H9 (cell line): ENCODE measurements around the gene ITGA11. TPM values are rescaled to one million over a fixed set of nuclear protein-coding genes. Genes with fewer than 3 reads are reported as not detected.

Source experiments
- DNase-seq: peaks from one replicate; pipeline ENCODE4 v3.0.0-alpha.2; 2017
- H2AFZ ChIP-seq: one replicate; pipeline ENCODE4 v1.6.1; 2013; ENCODE audit warnings: mild to moderate bottlenecking, low read length, control low read depth, moderate library complexity
- H2AK5ac ChIP-seq: 2 replicates; pipeline ENCODE4 v1.6.1; 2013; ENCODE audit warnings: low read length, control low read depth, mixed read lengths; ENCODE audit not compliant: insufficient read length
- H2BK120ac ChIP-seq: one replicate; pipeline ENCODE4 v1.6.1; 2013; ENCODE audit warnings: low read depth, mild to moderate bottlenecking, low read length, control low read depth, inconsistent platforms; ENCODE audit not compliant: poor library complexity, severe bottlenecking
- H2BK12ac ChIP-seq: 2 replicates; pipeline ENCODE4 v1.6.1; 2013; ENCODE audit warnings: low read length, control low read depth, mixed read lengths, low read depth; ENCODE audit not compliant: insufficient read length
- H2BK15ac ChIP-seq: 2 replicates; pipeline ENCODE4 v1.6.1; 2013; ENCODE audit warnings: low read depth, low read length, control low read depth
- H2BK20ac ChIP-seq: one replicate; pipeline ENCODE4 v1.6.1; 2013; ENCODE audit warnings: low read depth, mild to moderate bottlenecking, low read length, control low read depth, inconsistent platforms; ENCODE audit not compliant: poor library complexity, severe bottlenecking
- H2BK5ac ChIP-seq: 2 replicates; pipeline ENCODE4 v1.6.1; 2013; ENCODE audit warnings: low read length, control low read depth, mixed read lengths; ENCODE audit not compliant: insufficient read length
- H3K14ac ChIP-seq: 2 replicates; pipeline ENCODE4 v1.6.1; 2013; ENCODE audit warnings: low read length, control low read depth; ENCODE audit not compliant: insufficient read depth
- H3K18ac ChIP-seq: 2 replicates; pipeline ENCODE4 v1.6.1; 2013; ENCODE audit warnings: low read depth, mild to moderate bottlenecking, mixed read lengths, low read length, control low read depth; ENCODE audit not compliant: insufficient read length
- H3K23ac ChIP-seq: 2 replicates; pipeline ENCODE4 v1.6.1; 2013; ENCODE audit warnings: low read length, control low read depth, mixed read lengths, low read depth; ENCODE audit not compliant: insufficient read length
- H3K23me2 ChIP-seq: 2 replicates; pipeline ENCODE4 v1.6.1; 2013; ENCODE audit warnings: low read depth, mild to moderate bottlenecking, mixed read lengths, low read length, control low read depth; ENCODE audit not compliant: insufficient read length, poor library complexity, severe bottlenecking
- H3K27ac ChIP-seq: 2 replicates; pipeline ENCODE4 v1.5.1; 2013; ENCODE audit warnings: low read length, control low read depth, mixed read lengths, low read depth; ENCODE audit not compliant: insufficient read length
- H3K27me3 ChIP-seq: 2 replicates; pipeline ENCODE4 v1.6.1; 2013; ENCODE audit warnings: low read length, control low read depth, inconsistent platforms; ENCODE audit not compliant: insufficient read depth
- H3K4ac ChIP-seq: 2 replicates; pipeline ENCODE4 v1.6.1; 2013; ENCODE audit warnings: low read depth, mild to moderate bottlenecking, control low read depth, inconsistent platforms, low read length, moderate library complexity
- H3K4me1 ChIP-seq: 2 replicates; pipeline ENCODE4 v1.6.1; 2013; ENCODE audit warnings: low read length, control low read depth, inconsistent platforms; ENCODE audit not compliant: insufficient read depth
- H3K4me2 ChIP-seq: 2 replicates; pipeline ENCODE4 v1.6.1; 2013; ENCODE audit warnings: low read length, control low read depth, mixed read lengths; ENCODE audit not compliant: insufficient read length, insufficient read depth
- H3K56ac ChIP-seq: 2 replicates; pipeline ENCODE4 v1.6.1; 2013; ENCODE audit warnings: low read depth, mild to moderate bottlenecking, mixed read lengths, low read length, control low read depth; ENCODE audit not compliant: insufficient read length
- H3K79me1 ChIP-seq: 2 replicates; pipeline ENCODE4 v1.6.1; 2013; ENCODE audit warnings: low read depth, mild to moderate bottlenecking, moderate library complexity, low read length, control low read depth, inconsistent platforms; ENCODE audit not compliant: insufficient read depth, poor library complexity, severe bottlenecking
- H3K79me2 ChIP-seq: 2 replicates; pipeline ENCODE4 v1.6.1; 2013; ENCODE audit warnings: low read length, control low read depth, inconsistent platforms; ENCODE audit not compliant: insufficient read depth
- H3K9ac ChIP-seq: 2 replicates; pipeline ENCODE4 v1.6.1; 2013; ENCODE audit warnings: low read length, control low read depth, mixed read lengths; ENCODE audit not compliant: insufficient read length; ENCODE audit errors: extremely low read depth
- H3K9me3 ChIP-seq: one replicate; pipeline ENCODE4 v1.6.1; 2013; ENCODE audit warnings: low read depth, low read length, inconsistent platforms; ENCODE audit not compliant: control insufficient read depth
- H3T11ph ChIP-seq: one replicate; pipeline ENCODE4 v1.6.1; 2013; ENCODE audit warnings: mild to moderate bottlenecking, low read length, control low read depth, inconsistent platforms
- H4K20me1 ChIP-seq: one replicate; pipeline ENCODE4 v1.6.1; 2013; ENCODE audit not compliant: control insufficient read depth, insufficient read length, insufficient read depth
- H4K5ac ChIP-seq: 2 replicates; pipeline ENCODE4 v1.6.1; 2013; ENCODE audit warnings: low read depth, mild to moderate bottlenecking, mixed read lengths, low read length, control low read depth; ENCODE audit not compliant: insufficient read length
- H4K8ac ChIP-seq: replicated peaks from 2 replicates; pipeline ENCODE4 v1.6.1; 2013; ENCODE audit warnings: low read length, control low read depth, mixed read lengths, low read depth; ENCODE audit not compliant: insufficient read length
- H4K91ac ChIP-seq: 2 replicates; pipeline ENCODE4 v1.6.1; 2013; ENCODE audit warnings: low read depth, mild to moderate bottlenecking, moderate library complexity, mixed read lengths, low read length, control low read depth; ENCODE audit not compliant: insufficient read length
- H3K27ac Mint-ChIP-seq, 3 experiments: 2 replicates in 2 of 3; 3 replicates in 1 of 3; pipeline ENCODE4 v1.8.0; 2020 to 2021; ENCODE audit warnings: mixed read lengths in 3 of 3, mild to moderate bottlenecking in 1 of 3, moderate library complexity in 1 of 3
- H3K27me3 Mint-ChIP-seq: 2 replicates; pipeline ENCODE4 v1.8.0; 2021; ENCODE audit warnings: low read depth, mild to moderate bottlenecking, moderate library complexity, mixed read lengths
- H3K36me3 Mint-ChIP-seq, 3 experiments: 2 replicates in 2 of 3; 3 replicates in 1 of 3; pipeline ENCODE4 v1.8.0; 2020 to 2021; ENCODE audit warnings: low read depth in 3 of 3, mixed read lengths in 3 of 3; ENCODE audit not compliant: insufficient read depth in 1 of 3
- H3K4me1 Mint-ChIP-seq, 2 experiments: 2 replicates each; pipeline ENCODE4 v1.8.0; 2020; ENCODE audit warnings: mixed read lengths in 2 of 2
- H3K4me3 Mint-ChIP-seq, 2 experiments: 2 replicates in 1 of 2; 3 replicates in 1 of 2; pipeline ENCODE4 v1.8.0; 2020 to 2021; ENCODE audit warnings: mild to moderate bottlenecking in 2 of 2, mixed read lengths in 2 of 2, moderate library complexity in 1 of 2
- H3K9me3 Mint-ChIP-seq, 2 experiments: 2 replicates in 1 of 2; 3 replicates in 1 of 2; pipeline ENCODE4 v1.8.0; 2020; ENCODE audit warnings: mild to moderate bottlenecking in 2 of 2, mixed read lengths in 2 of 2, moderate library complexity in 1 of 2
- CTCF ChIP-seq: fragments of 200-600 bp; sonication (generic); conservative IDR thresholded peaks from 3 replicates; pipeline ENCODE4 v1.8.0; 2021; ENCODE audit warnings: antibody characterized with exemption, mild to moderate bottlenecking
- WGBS: extraction: QIAGEN DNeasy Blood & Tissue Kit; methylation state at CpG from one replicate; pipeline ENCODE4 v1.1.7; 2013; ENCODE audit warnings: missing lambda C conversion rate, low lambda C conversion rate, mixed read lengths; ENCODE audit not compliant: insufficient read length; ENCODE audit errors: extremely low coverage; 5-methylcytosine and 5-hydroxymethylcytosine counted together
- total RNA-seq: library from RNA; stranded (reverse); gene quantifications from 2 replicates; pipeline ENCODE4 v1.2.1, GENCODE V29; 2021

The ITGA11 gene
- total RNA-seq, 1 experiment from 2014 or later, result 0.07 TPM

GRCh38 chr15:68408971-68409370 lies 23.0 kb downstream of the ITGA11 start:
- H2BK120ac ChIP-seq, result no peak overlapping the region
- peaks cover 6% of the 10 kb centered on the region for H3K27me3 Mint-ChIP-seq

More at GRCh38 chr15:68408971-68409370, 23.0 kb downstream of the ITGA11 start:
- H2BK12ac ChIP-seq, result no peak overlapping the region
- Mint-ChIP-seq H3K27ac (no peak overlapping the region), H3K9me3 (no peaks in the 10 kb centered on the region), H3K4me3 (no peak overlapping the region), H3K36me3 (no peaks in the 10 kb centered on the region), H3K4me1 (no peaks in the 10 kb centered on the region)
- H3K79me2 ChIP-seq, result no peaks in the 10 kb centered on the region
- H3K23ac ChIP-seq, result no peak overlapping the region
- H3T11ph ChIP-seq, result no peak overlapping the region
- H2BK5ac ChIP-seq, result no peak overlapping the region
- no peak overlapping the region for H3K56ac ChIP-seq
- no peak overlapping the region for H3K14ac ChIP-seq
- no peaks in the 10 kb centered on the region for H3K23me2 ChIP-seq
- no CpG with 5 or more reads among the region's 4 CpGs for WGBS
- H4K91ac ChIP-seq, result no peak overlapping the region
- H3K27ac ChIP-seq, result no peak overlapping the region
- no peak overlapping the region for H3K9ac ChIP-seq
- H4K5ac ChIP-seq, result no peak overlapping the region
- H3K4ac ChIP-seq, result no peak overlapping the region
- H2AFZ ChIP-seq, result no peak overlapping the region
- no peak for DNase-seq
- no peak for TF ChIP-seq CTCF
- H4K8ac ChIP-seq, result no peak overlapping the region
- no peak overlapping the region for H2BK20ac ChIP-seq
- no peak overlapping the region for H3K4me2 ChIP-seq
- no peak overlapping the region for H2AK5ac ChIP-seq
- H3K9me3 ChIP-seq, result no peaks in the 10 kb centered on the region
- no peaks in the 10 kb centered on the region for H3K79me1 ChIP-seq
- no peaks in the 10 kb centered on the region for H4K20me1 ChIP-seq
- H3K27me3 ChIP-seq, result no peaks in the 10 kb centered on the region; the same call in 1 of the 2 replicates
- no peak overlapping the region for H3K18ac ChIP-seq
- H3K4me1 ChIP-seq, result no peaks in the 10 kb centered on the region
- H2BK15ac ChIP-seq, result no peak overlapping the region
